Fibroblast of the aortic adventitia (primary cell): ENCODE results near the gene LMTK2. TPM values are rescaled to one million over a fixed set of nuclear protein-coding genes. Genes with fewer than 3 reads are reported as not detected.

ENCODE experiments used
- DNase-seq: peaks from one replicate; pipeline ENCODE4 v3.0.0-alpha.2; 2010; ENCODE audit warnings: low read depth
- H3K4me3 ChIP-seq: 2 replicates; pipeline ENCODE4 v1.5.1; 2011; ENCODE audit warnings: low read depth, mild to moderate bottlenecking, control low read depth, low read length, moderate library complexity
- CTCF ChIP-seq: IDR thresholded peaks from 2 replicates; pipeline ENCODE4 v1.5.1; 2011; ENCODE audit warnings: mild to moderate bottlenecking, low read length, control low read depth, inconsistent platforms; ENCODE audit not compliant: insufficient read depth
- total RNA-seq: library from RNA; depleted of rRNA; stranded (reverse); fragments of >200 nt; gene quantifications from 2 replicates; pipeline ENCODE4 v1.2.3, GENCODE V29; 2012; ENCODE audit warnings: low replicate concordance

The LMTK2 gene
- total RNA-seq, 1 donor: 10.8 TPM

GRCh38 chr7:98075801-98076200 lies 30.9 kb upstream of the LMTK2 start:
- TF ChIP-seq CTCF: no peak
- no peak for DNase-seq
- H3K4me3 ChIP-seq: no peak overlapping the region

GRCh38 chr7:98077762-98078161 lies 28.9 kb upstream of the LMTK2 start:
- no peak for DNase-seq
- H3K4me3 ChIP-seq: no peak overlapping the region
- TF ChIP-seq CTCF: no peak

GRCh38 chr7:98078197-98078870 lies 28.3 kb upstream of the LMTK2 start:
- DNase-seq: no peak
- no peak for TF ChIP-seq CTCF
- H3K4me3 ChIP-seq: no peak overlapping the region

GRCh38 chr7:98079891-98080648 lies 26.6 kb upstream of the LMTK2 start:
- H3K4me3 ChIP-seq: no peak overlapping the region
- no peak for TF ChIP-seq CTCF
- no peak for DNase-seq

- DNase-seq: no peak
- no peak overlapping the region for H3K4me3 ChIP-seq
- no peak for TF ChIP-seq CTCF
Observed at GRCh38 chr7:98081319-98081718, 25.3 kb upstream of the LMTK2 start.

- no peak for TF ChIP-seq CTCF
- no peak for DNase-seq
- H3K4me3 ChIP-seq: no peak overlapping the region
Observed at GRCh38 chr7:98084631-98085030, 22.0 kb upstream of the LMTK2 start.
